ENCODE results near the gene SPAM1.

DNA sequence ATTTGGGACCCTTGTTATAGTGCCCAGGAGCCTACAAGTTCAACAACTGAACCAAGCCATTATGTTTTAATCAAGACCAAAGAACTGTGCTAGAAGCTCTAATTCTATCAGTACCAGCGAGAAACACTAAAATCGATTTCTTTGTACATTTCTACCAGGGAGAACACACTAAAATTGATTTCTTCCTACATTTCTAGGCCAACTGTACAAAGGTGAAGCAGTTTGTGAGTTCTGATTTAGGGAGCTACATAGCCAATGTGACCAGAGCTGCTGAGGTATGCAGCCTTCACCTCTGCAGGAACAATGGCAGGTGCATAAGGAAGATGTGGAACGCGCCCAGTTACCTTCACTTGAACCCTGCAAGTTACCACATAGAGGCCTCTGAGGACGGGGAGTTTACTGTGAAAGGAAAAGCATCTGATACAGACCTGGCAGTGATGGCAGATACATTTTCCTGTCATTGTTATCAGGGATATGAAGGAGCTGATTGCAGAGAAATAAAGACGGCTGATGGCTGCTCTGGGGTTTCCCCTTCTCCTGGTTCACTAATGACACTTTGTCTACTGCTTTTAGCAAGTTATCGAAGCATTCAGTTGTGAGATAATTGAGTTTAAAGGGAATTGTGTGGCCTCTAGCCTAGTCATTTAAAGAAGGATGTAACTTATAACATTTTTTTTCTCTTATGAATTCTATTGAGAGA, 48.3 kb upstream of the SPAM1 start:
- TF ChIP-seq, protein P1, sequence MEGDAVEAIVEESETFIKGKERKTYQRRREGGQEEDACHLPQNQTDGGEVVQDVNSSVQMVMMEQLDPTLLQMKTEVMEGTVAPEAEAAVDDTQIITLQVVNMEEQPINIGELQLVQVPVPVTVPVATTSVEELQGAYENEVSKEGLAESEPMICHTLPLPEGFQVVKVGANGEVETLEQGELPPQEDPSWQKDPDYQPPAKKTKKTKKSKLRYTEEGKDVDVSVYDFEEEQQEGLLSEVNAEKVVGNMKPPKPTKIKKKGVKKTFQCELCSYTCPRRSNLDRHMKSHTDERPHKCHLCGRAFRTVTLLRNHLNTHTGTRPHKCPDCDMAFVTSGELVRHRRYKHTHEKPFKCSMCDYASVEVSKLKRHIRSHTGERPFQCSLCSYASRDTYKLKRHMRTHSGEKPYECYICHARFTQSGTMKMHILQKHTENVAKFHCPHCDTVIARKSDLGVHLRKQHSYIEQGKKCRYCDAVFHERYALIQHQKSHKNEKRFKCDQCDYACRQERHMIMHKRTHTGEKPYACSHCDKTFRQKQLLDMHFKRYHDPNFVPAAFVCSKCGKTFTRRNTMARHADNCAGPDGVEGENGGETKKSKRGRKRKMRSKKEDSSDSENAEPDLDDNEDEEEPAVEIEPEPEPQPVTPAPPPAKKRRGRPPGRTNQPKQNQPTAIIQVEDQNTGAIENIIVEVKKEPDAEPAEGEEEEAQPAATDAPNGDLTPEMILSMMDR (IDR thresholded peaks at IDR 0.05; ENCODE audit: low read depth, low read length, poor library complexity, severe bottlenecking), result no peak
- no peak for TF ChIP-seq EZH2phosphoT487 (IDR thresholded peaks at IDR 0.05; ENCODE audit: borderline replicate concordance, low read length)
